Upper lobe of left lung (tissue), 6 donors: ENCODE data around the gene ZSCAN10. TPM values are rescaled to one million over a fixed set of nuclear protein-coding genes. Genes with fewer than 3 reads are reported as not detected.
"Not testable (repeated sequence)": the region's sequence is repeated elsewhere in the genome, so short reads cannot be mapped to it uniquely, and the experiment has no call there.

Experiments
- ATAC-seq, 2 donors: fragments of 200-7000 bp; cut with Tn5 transposase; one replicate each; pipeline ENCODE4 v1.9.1; 2022; ENCODE audit warnings: mild to moderate bottlenecking in 2 of 2, moderate library complexity in 2 of 2; ENCODE audit not compliant: low FRiP score in 2 of 2
- DNase-seq, 2 donors: peaks; one replicate each; pipeline ENCODE4 v3.0.0-alpha.2; 2019 to 2020
- H3K27ac ChIP-seq, 4 donors: fragments of 200-600 bp; sonication (generic); one replicate each; pipeline ENCODE4 v1.5.1; 2016 to 2019
- H3K27me3 ChIP-seq, 4 donors: fragments of 200-600 bp; sonication (generic); one replicate each; pipeline ENCODE4 v1.5.1; 2017 to 2019
- H3K36me3 ChIP-seq, 4 donors: fragments of 200-600 bp; sonication (generic); one replicate each; pipeline ENCODE4 v1.5.1; 2016 to 2019
- H3K4me1 ChIP-seq, 4 donors: fragments of 200-600 bp; sonication (generic); one replicate each; pipeline ENCODE4 v1.5.1; 2018 to 2019
- H3K4me3 ChIP-seq, 4 donors: fragments of 200-600 bp; sonication (generic); one replicate each; pipeline ENCODE4 v1.5.1; 2017 to 2019; ENCODE audit warnings: mild to moderate bottlenecking in 2 of 4, moderate library complexity in 1 of 4
- H3K9me3 ChIP-seq, 4 donors: fragments of 200-600 bp; sonication (generic); one replicate each; pipeline ENCODE4 v1.5.1; 2018 to 2019
- EP300 ChIP-seq, 4 donors: sonication (generic); formaldehyde crosslinking; IDR thresholded peaks; one replicate each; pipeline ENCODE4 v1.5.1; 2017; ENCODE audit warnings: antibody characterized with exemption in 4 of 4, control low read depth in 2 of 4
- POLR2A ChIP-seq, 4 donors: fragments of 450-650 bp; IDR thresholded peaks; one replicate each; pipeline ENCODE4 v1.5.1; 2016 to 2017; ENCODE audit warnings: antibody characterized with exemption in 4 of 4, mild to moderate bottlenecking in 2 of 4
- POLR2AphosphoS5 ChIP-seq, 2 donors: sonication (generic); formaldehyde crosslinking; IDR thresholded peaks; one replicate each; pipeline ENCODE4 v1.5.1; 2017; ENCODE audit warnings: antibody characterized with exemption in 2 of 2
- WGBS, 2 donors: methylation state at CpG; one replicate each; pipeline ENCODE4 v1.1.5; 2017 to 2018; 5-methylcytosine and 5-hydroxymethylcytosine counted together
- total RNA-seq, 6 donors: library from RNA; depleted of rRNA in 4 of 6; stranded (reverse); fragments of >200 nt in 4 of 6; gene quantifications; one replicate each; pipeline versions ENCODE4 v1.1.0 to v1.2.1, GENCODE V29; 2016 to 2021
- TF ChIP-seq, protein P1 (sequence below), 6 experiments: fragments of 450-650 bp in 4 of 6; fragments of 200-600 bp in 2 of 6; sonication (generic) in 2 of 6; IDR thresholded peaks; one replicate each; pipeline ENCODE4 v1.5.1; 2016 to 2019; ENCODE audit warnings: antibody characterized with exemption in 6 of 6
- donor health status: DM: no; HTN: no; CAD: no; lungs with moderate emphysema.
- donor health status: DM: no; HTN: yes; CAD: no; lungs with severe emphysema.

ZSCAN10 gene
- total RNA-seq, 6 donors from 2014 or later = 0.17 to 1.0 (median 0.28) TPM; not detected in 2

DNA sequence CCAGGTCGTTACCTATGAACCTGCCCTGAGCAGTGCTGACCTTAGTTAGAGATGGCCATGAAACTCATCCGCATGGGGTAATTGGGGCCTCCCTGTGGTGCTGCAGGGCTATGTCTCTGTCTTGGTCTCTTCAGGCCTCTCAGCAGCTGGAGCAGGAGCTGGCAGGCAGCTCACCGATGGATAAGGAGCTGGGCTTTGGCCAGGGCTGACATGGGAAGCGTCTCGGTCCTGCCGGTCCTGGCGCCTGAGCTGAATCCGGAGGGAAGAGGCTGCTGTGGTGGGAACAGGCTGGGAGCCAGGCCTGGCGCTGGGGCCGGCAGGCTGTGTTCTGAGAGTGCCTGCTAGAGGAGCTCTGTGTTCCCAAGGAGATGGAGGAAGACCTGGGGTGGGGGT, 23.6 kb downstream of the ZSCAN10 start:
- Histone ChIP-seq H3K36me3 (peaks cover 0 to 15% (median 0%) of the 10 kb centered on the region in 4 donors), H3K27ac (peak overlapping the region; percentile 40 to 79 (median 75)), H3K4me1 (peaks cover 0 to 14% (median 9%) of the 10 kb centered on the region in 4 donors), H3K9me3 (no peaks in the 10 kb centered on the region), H3K4me3 (no peak overlapping the region), H3K27me3 (no peaks in the 10 kb centered on the region)
- ATAC-seq = no peak
- no peak for TF ChIP-seq EP300 (IDR thresholded peaks at IDR 0.05)
- no peak for TF ChIP-seq POLR2AphosphoS5 (IDR thresholded peaks at IDR 0.05)
- TF ChIP-seq POLR2A (IDR thresholded peaks at IDR 0.05) = no peak
- TF ChIP-seq, protein P1, sequence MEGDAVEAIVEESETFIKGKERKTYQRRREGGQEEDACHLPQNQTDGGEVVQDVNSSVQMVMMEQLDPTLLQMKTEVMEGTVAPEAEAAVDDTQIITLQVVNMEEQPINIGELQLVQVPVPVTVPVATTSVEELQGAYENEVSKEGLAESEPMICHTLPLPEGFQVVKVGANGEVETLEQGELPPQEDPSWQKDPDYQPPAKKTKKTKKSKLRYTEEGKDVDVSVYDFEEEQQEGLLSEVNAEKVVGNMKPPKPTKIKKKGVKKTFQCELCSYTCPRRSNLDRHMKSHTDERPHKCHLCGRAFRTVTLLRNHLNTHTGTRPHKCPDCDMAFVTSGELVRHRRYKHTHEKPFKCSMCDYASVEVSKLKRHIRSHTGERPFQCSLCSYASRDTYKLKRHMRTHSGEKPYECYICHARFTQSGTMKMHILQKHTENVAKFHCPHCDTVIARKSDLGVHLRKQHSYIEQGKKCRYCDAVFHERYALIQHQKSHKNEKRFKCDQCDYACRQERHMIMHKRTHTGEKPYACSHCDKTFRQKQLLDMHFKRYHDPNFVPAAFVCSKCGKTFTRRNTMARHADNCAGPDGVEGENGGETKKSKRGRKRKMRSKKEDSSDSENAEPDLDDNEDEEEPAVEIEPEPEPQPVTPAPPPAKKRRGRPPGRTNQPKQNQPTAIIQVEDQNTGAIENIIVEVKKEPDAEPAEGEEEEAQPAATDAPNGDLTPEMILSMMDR (IDR thresholded peaks at IDR 0.05) = no peak
- DNase-seq = peak in 1 of 2 donors; percentile 68
- WGBS, 2 donors = 31 to 45% methylated on average over 5 to 10 of the region's 10 CpGs

DNA sequence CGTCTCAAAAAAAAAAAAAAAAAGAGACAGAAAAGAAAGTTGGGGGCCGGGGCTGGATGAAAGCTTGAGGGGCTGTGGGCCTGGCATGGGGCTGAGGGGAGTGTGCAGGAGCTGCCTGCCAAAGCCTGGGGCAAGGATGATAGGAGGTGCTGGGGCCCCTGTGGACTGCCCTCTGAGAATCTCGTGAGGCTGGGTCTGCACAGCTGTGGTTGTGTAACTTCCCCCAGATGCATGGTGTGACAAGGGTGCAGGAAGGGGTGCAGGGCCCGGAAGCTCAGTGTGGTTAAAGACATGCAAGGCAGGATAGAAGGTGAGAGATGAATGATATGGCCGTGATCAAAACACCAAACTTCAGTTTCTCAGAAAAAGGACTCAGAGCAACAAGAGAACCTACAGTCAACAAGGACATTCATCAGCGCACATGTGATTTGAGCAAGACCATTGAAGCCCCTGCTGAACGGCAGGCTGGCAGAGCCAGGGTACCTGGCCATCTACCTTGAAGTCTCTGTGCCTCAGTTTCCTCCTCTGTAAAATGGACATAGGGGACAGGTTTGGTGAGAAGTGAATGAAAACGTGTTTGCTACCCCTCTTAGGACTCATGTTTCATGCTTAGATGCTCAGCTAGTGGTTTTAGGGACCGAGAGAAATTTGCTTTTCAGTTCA, 24.1 kb downstream of the ZSCAN10 start:
- no peaks in the 10 kb centered on the region for H3K9me3 ChIP-seq
- WGBS, 2 donors = 49 to 57% methylated on average over 8 to 9 of the region's 9 CpGs
- DNase-seq = peak in 1 of 2 donors; percentile 77

GRCh38 chr16:3073448-3073847, 25.6 kb downstream of the ZSCAN10 start:
- H3K27ac ChIP-seq = peak overlapping the region in 2 of 4 donors; percentile 46 to 52

More for the DNA sequence above, 24.1 kb downstream of the ZSCAN10 start:
- H3K36me3 ChIP-seq = peaks cover 0 to 15% (median 0%) of the 10 kb centered on the region in 4 donors
- peak; percentile 68 to 74 for ATAC-seq
- peaks cover 0 to 14% (median 9%) of the 10 kb centered on the region in 4 donors for H3K4me1 ChIP-seq
- H3K27ac ChIP-seq = peak overlapping the region; percentile 40 to 79 (median 75)
- peak in 1 of 4 donors; percentile 21 for TF ChIP-seq POLR2A (IDR thresholded peaks at IDR 0.05)
- TF ChIP-seq POLR2AphosphoS5 (IDR thresholded peaks at IDR 0.05) = peak in 1 of 2 donors; percentile 37
- TF ChIP-seq, protein P1 (IDR thresholded peaks at IDR 0.05) = no peak
- TF ChIP-seq EP300 (IDR thresholded peaks at IDR 0.05) = no peak
- H3K27me3 ChIP-seq = no peaks in the 10 kb centered on the region
- no peak overlapping the region for H3K4me3 ChIP-seq

DNA sequence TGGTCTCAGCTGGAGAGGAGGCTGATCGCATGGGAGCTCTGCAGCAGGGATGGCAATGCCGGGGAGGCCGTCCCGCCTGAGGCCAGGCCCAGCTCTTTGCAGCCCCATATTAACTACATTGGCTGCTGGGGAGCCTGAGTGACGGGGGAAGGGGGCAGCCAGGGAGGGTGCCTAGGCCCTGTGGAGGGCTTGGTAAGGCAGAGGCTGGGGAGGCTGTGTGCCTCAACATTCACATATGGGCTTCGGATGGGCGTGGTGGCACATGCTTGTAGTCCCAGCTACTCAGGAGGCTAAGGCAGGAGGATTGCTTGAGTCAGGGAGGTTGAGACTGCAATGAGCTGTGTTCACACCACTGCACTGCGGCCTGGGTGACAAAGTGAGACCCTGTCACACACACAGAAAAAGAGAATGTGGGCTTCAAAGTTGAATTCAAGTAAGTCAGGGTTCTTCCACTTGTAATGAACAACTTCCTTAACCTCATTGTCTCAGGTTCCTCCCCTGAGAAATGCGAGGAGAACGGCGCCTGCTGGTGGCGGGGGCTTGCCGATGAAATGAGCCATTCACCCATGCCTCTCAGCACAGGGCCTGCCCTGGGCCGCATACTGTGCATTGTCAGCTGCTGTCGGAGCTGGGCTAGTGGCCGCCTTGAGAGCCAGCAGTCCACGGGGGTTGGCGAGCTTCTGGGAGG, 26.4 kb downstream of the ZSCAN10 start:
- 55% methylated on average over 7 of the region's 18 CpGs; no CpG with 5 or more reads in 1 of the 2 donors for WGBS, 2 donors
- Histone ChIP-seq H3K27ac (peak overlapping the region in 2 of 4 donors; percentile 46 to 52), H3K36me3 (peaks cover 0 to 23% (median 6%) of the 10 kb centered on the region in 4 donors), H3K4me1 (peaks cover 7 to 24% (median 12%) of the 10 kb centered on the region in 4 donors)
- DNase-seq, H3K27me3 ChIP-seq, H3K9me3 ChIP-seq, ATAC-seq, H3K4me3 ChIP-seq: not testable (repeated sequence)

More at GRCh38 chr16:3073448-3073847, 25.6 kb downstream of the ZSCAN10 start:
- TF ChIP-seq POLR2AphosphoS5 (IDR thresholded peaks at IDR 0.05) (no peak), EP300 (IDR thresholded peaks at IDR 0.05) (no peak), POLR2A (IDR thresholded peaks at IDR 0.05) (no peak)
- TF ChIP-seq, protein P1 (IDR thresholded peaks at IDR 0.05) = no peak
- H3K27me3 ChIP-seq = no peaks in the 10 kb centered on the region
- WGBS, 2 donors = 81 to 90% methylated on average over 7 of the region's 7 CpGs
- DNase-seq (no peak), ATAC-seq (no peak)
- H3K36me3 ChIP-seq = peaks cover 0 to 25% (median 2%) of the 10 kb centered on the region in 4 donors
- no peaks in the 10 kb centered on the region for H3K9me3 ChIP-seq
- H3K4me3 ChIP-seq = no peak overlapping the region
- peaks cover 0 to 17% (median 9%) of the 10 kb centered on the region in 4 donors for H3K4me1 ChIP-seq

- H3K9me3 ChIP-seq = not testable (repeated sequence)
- WGBS, 2 donors = 47 to 63% methylated on average over 1 to 3 of the region's 4 CpGs
Observed at GRCh38 chr16:3072148-3072547, 26.9 kb downstream of the ZSCAN10 start.

More at GRCh38 chr16:3072148-3072547, 26.9 kb downstream of the ZSCAN10 start:
- Histone ChIP-seq H3K36me3 (peaks cover 0 to 19% (median 6%) of the 10 kb centered on the region in 4 donors), H3K4me1 (peaks cover 9 to 29% (median 16%) of the 10 kb centered on the region in 4 donors)
- not testable (repeated sequence) for H3K4me3 ChIP-seq, ATAC-seq, H3K27ac ChIP-seq, DNase-seq, H3K27me3 ChIP-seq
